ENCODE measurements around the gene ZNF831. TPM values are rescaled to one million over a fixed set of nuclear protein-coding genes. Genes with fewer than 3 reads are reported as not detected.

The ZNF831 gene
- total RNA-seq, 1 experiment from 2014 or later = not detected

DNA sequence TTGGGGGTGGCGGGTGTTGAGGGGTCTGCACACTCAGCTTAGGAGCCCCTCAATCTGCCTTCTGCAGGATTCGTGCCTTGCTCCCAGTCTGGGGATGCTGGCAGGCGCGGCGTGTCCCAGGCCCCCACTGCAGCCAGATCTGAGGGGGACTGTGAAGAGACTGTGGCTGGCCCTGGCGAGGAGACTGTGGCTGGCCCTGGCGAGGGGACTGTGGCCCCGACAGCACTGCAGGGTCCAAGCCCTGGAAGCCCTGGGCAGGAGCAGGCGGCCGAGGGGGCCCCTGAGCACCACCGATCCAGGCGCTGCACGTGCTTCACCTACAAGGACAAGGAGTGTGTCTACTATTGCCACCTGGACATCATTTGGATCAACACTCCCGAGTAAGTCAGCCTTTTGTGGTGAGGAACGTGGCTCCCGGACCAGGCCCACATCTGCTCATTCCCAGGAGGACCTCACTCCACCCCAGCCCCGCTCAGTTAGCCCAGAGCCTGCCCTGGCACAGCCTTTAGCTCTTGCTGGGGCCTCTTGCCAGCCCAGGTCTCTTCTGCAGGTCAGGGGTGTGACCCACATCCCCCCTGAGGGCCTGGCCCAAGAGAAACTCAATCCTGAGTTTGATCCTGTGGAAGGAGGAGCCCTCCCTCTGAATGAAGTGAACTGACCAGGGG, 137.9 kb downstream of the ZNF831 start:
- no peak for DNase-seq (ENCODE audit: low read depth)

DNA sequence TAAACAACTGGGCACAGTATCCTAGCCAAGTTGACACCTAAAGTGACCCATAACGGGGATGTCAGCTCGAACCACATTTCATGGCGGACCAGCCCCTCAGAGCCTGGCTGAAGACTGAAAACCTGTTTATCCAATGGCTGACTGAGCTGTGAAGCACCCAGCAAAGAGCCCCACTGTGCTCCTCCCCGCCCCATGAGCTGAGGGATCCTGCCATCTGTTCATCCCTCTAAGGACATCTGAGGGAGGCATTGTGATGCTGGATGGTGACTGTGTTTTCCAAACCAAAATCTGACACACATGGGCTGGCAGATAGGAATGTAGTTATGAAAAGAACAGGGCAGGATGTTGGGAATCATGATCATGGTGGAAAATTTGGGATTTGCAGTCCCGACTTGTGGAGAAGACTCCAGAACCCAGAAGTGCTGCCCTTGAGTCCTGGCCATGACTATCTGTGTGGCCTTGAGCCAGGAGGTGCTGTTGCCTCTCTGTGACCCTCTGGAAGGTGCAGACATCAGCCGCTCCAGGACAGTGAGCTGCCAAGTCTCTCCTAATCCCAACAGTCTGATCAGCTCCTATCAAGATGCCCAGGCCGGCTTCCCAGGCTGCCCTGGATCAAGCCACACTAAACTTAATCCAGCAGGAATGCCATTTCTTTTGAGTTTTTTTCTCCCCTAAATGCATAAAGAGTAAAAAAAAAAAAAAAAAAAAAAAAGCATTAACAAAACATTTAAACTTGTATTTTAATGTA, 142.5 kb downstream of the ZNF831 start:
- no peak for DNase-seq (ENCODE audit: low read depth)

DNA sequence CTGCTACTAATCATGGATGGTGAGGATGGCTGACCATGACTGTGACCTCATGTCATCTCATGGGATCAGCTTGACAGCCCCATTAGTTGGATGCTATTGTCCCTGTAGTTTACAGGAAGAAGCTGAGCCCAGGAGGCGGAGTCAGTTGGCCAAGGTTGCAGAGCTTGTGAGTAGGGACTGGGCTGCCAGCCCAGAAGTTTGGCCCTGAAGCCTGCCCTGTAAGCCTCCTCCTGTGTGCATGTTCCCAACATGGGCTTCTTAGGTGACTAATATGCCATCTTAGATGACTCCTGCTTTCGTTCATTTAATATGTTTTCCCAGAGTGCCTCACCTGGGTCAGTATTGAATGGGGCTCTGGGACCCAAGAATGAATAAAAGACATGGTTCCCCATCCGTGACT, 143.6 kb downstream of the ZNF831 start:
- DNase-seq (ENCODE audit: low read depth) = no peak

Other genes with a start within 250 kb of the ZNF831 start
- 56.1 and 62.3 TPM in 2 replicates for gene NELFCD, start 182.6 kb upstream of the ZNF831 start, total RNA-seq (2014; rRNA removed)
- gene CTSZ, start 156.6 kb upstream of the ZNF831 start, total RNA-seq (2014; rRNA removed) = 154 and 161 TPM in 2 replicates
- gene TUBB1, start 144.4 kb upstream of the ZNF831 start, total RNA-seq (2014; rRNA removed) = not detected in 2 replicates
- 16.4 and 23.2 TPM in 2 replicates for gene ATP5F1E, start 131.5 kb upstream of the ZNF831 start, total RNA-seq (2014; rRNA removed)
- 58.2 and 65.1 TPM in 2 replicates for gene PRELID3B, start 121.0 kb upstream of the ZNF831 start, total RNA-seq (2014; rRNA removed)
- not detected in 2 replicates for gene EDN3, start 136.8 kb downstream of the ZNF831 start, total RNA-seq (2014; rRNA removed)

Data from LHCN-M2 (cell line).